H1 (cell line): Measurements from ENCODE around the gene WDR7.

Experiments
- EP300 ChIP-seq, 2 experiments: IDR thresholded peaks; 1 replicate in 1 of 2; 2 replicates in 1 of 2; pipeline ENCODE4 v1.6.1; 2011 to 2012; ENCODE audit warnings: low read depth in 2 of 2, low read length in 2 of 2, mild to moderate bottlenecking in 2 of 2, borderline replicate concordance in 1 of 2, inconsistent platforms in 1 of 2, moderate library complexity in 1 of 2
- EZH2 ChIP-seq: fragments of 200-600 bp; sonication (generic); IDR thresholded peaks from 2 replicates; pipeline ENCODE4 v1.7.1; 2012; ENCODE audit warnings: low read depth, mild to moderate bottlenecking, moderate library complexity, low read length, inconsistent platforms; ENCODE audit not compliant: severe bottlenecking
- HDAC2 ChIP-seq, 2 experiments: fragments of 300-600 bp in 1 of 2; sonication (generic) in 1 of 2; IDR thresholded peaks; 2 replicates each; pipeline ENCODE4 v1.6.1; 2011 to 2012; ENCODE audit warnings: low read depth in 2 of 2, low read length in 2 of 2, mild to moderate bottlenecking in 2 of 2, moderate library complexity in 2 of 2, borderline replicate concordance in 1 of 2, inconsistent platforms in 1 of 2
- MAFK ChIP-seq: IDR thresholded peaks from 2 replicates; pipeline ENCODE4 v1.6.1; 2012; ENCODE audit warnings: low read depth, mild to moderate bottlenecking, improper control_type of control experiment, low read length
- NANOG ChIP-seq: IDR thresholded peaks from 2 replicates; pipeline ENCODE4 v1.6.1; 2011; ENCODE audit warnings: low read length, low read depth, mild to moderate bottlenecking, inconsistent platforms; ENCODE audit not compliant: insufficient read depth, poor library complexity, severe bottlenecking
- POLR2A ChIP-seq, 2 experiments: IDR thresholded peaks; 1 replicate in 1 of 2; 2 replicates in 1 of 2; pipeline ENCODE4 v1.6.1; 2011; ENCODE audit warnings: low read depth in 2 of 2, low read length in 2 of 2, mild to moderate bottlenecking in 2 of 2; ENCODE audit errors: control extremely low read depth in 1 of 2
- RFX5 ChIP-seq: IDR thresholded peaks from 2 replicates; pipeline ENCODE4 v1.6.1; 2011; ENCODE audit warnings: low read depth, low read length, improper control_type of control experiment, borderline replicate concordance
- RNF2 ChIP-seq: fragments of 200-900, 300-1000 bp; sonication (generic); IDR thresholded peaks from 2 replicates; pipeline ENCODE4 v1.7.1; 2016; ENCODE audit warnings: borderline replicate concordance, low read depth, mild to moderate bottlenecking, antibody characterized with exemption, low read length; ENCODE audit not compliant: poor library complexity, severe bottlenecking; ENCODE audit errors: missing control alignments
- TF ChIP-seq, protein P1 (sequence below), 3 experiments: IDR thresholded peaks; 1 replicate in 2 of 3; 2 replicates in 1 of 3; pipeline versions ENCODE4 v1.5.1 to v1.6.1; 2011; ENCODE audit warnings: low read length in 3 of 3, mild to moderate bottlenecking in 3 of 3, inconsistent platforms in 2 of 3, low read depth in 1 of 3, moderate library complexity in 1 of 3; ENCODE audit not compliant: insufficient read depth in 1 of 3; ENCODE audit errors: control extremely low read depth in 1 of 3
- TF ChIP-seq, protein P2 (sequence below): IDR thresholded peaks from 2 replicates; pipeline ENCODE4 v1.6.1; 2011; ENCODE audit warnings: low read depth, mild to moderate bottlenecking, low read length; ENCODE audit not compliant: insufficient read depth

DNA sequence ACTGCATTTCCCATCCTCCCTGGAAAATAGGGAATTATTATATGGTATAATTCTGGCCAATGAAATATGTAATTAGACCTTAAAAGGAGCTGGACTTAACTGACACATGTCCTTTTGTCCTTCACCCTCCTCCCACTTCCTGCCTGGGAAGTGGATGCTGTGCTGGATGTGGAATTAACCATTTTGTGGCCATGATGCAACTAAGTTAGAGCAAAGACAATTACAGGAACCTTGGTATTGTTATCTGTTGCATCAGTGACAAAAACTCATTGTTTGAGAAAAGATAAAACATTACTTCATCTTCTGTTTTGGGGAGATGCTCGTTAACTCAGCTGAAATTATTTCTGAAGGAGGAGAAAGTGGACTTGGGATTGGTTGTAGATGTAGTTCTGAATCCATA lies 268.0 kb downstream of the WDR7 start:
- no peak for TF ChIP-seq POLR2A (IDR thresholded peaks at IDR 0.05; ENCODE audit: control extremely low read depth in 1 of 2, low read depth in 2 of 2, low read length in 2 of 2)
- no peak for TF ChIP-seq RNF2
- TF ChIP-seq, protein P1, sequence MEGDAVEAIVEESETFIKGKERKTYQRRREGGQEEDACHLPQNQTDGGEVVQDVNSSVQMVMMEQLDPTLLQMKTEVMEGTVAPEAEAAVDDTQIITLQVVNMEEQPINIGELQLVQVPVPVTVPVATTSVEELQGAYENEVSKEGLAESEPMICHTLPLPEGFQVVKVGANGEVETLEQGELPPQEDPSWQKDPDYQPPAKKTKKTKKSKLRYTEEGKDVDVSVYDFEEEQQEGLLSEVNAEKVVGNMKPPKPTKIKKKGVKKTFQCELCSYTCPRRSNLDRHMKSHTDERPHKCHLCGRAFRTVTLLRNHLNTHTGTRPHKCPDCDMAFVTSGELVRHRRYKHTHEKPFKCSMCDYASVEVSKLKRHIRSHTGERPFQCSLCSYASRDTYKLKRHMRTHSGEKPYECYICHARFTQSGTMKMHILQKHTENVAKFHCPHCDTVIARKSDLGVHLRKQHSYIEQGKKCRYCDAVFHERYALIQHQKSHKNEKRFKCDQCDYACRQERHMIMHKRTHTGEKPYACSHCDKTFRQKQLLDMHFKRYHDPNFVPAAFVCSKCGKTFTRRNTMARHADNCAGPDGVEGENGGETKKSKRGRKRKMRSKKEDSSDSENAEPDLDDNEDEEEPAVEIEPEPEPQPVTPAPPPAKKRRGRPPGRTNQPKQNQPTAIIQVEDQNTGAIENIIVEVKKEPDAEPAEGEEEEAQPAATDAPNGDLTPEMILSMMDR (IDR thresholded peaks at IDR 0.05; ENCODE audit: control extremely low read depth in 1 of 3, insufficient read depth in 1 of 3, low read depth in 1 of 3, low read length in 3 of 3), result no peak
- no peak for TF ChIP-seq EP300 (IDR thresholded peaks at IDR 0.05; ENCODE audit: borderline replicate concordance in 1 of 2, low read depth in 2 of 2, low read length in 2 of 2)
- no peak for TF ChIP-seq HDAC2 (IDR thresholded peaks at IDR 0.05; ENCODE audit: borderline replicate concordance in 1 of 2, low read depth in 2 of 2, low read length in 2 of 2)
- TF ChIP-seq MAFK, result no peak
- no peak for TF ChIP-seq NANOG
- TF ChIP-seq RFX5, result no peak
- TF ChIP-seq, protein P2, sequence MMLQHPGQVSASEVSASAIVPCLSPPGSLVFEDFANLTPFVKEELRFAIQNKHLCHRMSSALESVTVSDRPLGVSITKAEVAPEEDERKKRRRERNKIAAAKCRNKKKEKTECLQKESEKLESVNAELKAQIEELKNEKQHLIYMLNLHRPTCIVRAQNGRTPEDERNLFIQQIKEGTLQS, result no peak
- no peak for TF ChIP-seq EZH2
